Measurements from ENCODE around the gene NMU.
"Not testable (repeated sequence)": the region's sequence is repeated elsewhere in the genome, so short reads cannot be mapped to it uniquely, and the experiment has no call there.

NMU gene

DNA sequence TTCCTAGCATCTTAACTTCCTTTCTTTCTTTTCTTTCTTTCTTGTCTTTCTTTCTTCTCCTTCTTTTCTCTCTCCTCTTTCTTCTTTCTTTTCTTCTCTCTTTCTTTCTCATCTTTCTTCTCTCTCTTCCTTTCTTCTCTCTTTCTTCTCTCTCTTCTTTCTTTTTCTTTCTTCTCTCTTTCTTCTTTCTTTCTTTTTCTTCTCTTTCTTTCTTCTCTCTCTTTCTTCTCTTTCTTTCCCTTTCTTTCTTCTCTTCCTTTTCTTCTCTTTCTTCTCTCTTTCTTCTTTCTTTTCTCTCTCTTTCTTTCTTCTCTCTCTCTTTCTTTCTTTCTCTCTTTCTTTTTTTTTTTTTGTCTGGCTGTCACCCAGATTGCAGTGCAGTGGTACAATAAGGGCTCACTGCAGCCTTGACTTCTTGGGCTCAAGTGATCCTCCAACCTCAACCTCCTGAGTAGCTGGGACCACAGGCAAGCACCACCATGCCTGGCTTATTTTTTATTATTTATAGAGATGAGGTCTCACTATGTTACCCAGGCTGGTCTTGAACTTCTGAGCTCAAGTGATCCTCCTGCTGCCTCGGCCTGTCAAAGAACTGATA, 17.5 kb downstream of the NMU start:
- no peak for DNase-seq

DNA sequence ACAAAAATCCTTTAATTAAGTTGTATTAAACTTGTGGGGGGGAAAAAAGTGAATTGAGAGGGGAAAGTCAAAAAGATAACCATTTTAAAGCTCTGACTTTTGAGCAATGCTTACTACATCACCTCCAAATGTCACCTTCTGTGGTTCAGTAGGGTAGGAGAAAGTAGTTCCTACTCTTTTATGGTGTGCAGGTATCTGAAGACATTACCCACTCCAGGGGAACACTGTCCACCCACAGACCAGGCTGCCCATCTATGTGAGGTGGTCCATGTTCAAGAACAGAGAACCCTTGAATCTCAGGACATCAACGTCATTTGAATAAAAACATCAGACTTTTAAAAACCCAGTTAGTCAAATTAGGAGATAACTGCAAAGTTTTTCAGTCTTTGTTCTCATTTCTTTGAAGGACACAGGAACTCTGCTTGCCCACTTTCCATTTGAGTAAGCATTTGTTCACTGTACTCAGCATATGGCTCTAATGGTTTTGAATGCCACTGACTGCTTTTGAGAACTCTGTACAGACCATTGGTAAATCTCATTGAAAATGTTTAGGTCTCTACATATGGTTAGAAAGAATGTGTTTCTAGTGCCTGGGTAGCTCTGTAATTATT, 18.4 kb downstream of the NMU start:
- no peak for DNase-seq

DNA sequence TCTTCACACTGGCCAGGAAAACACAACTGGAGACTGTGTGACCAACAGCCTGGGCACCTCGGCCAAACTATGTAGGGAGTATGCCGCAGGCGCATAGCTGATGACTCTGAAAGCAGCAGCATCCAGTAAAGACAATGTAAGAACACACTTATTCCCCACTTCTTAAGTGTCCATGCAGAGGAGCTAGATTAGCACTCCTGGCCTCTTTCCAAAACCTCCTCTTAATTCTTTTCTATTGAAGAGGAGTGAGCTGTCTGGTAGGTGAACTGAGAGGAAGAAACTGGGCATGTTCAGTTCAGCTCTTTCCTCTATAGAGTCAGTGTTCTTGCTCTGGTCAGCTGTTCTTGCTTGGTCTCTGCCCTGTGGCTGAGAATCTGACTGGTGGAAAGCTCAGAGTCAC, 21.1 kb downstream of the NMU start:
- DNase-seq, result no peak

DNA sequence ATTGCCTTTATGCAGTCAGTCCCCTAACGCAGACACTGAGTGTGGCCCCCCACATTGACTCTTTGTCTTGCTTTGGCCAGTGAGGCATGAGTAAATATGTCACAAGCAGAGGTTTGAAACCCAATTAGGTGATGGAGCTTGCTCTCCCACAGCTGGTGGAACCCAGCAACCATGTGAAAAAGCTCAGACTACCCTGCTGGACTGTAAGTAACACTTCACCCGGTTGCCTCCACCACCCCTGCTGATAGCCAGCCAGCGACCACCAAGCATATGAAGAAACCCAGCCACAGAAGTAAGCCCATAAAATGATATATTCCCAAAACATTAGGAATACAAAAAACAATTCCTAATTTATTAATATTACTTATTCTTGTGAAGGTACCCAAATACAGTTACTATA, 22.5 kb downstream of the NMU start:
- no peak for DNase-seq

DNA sequence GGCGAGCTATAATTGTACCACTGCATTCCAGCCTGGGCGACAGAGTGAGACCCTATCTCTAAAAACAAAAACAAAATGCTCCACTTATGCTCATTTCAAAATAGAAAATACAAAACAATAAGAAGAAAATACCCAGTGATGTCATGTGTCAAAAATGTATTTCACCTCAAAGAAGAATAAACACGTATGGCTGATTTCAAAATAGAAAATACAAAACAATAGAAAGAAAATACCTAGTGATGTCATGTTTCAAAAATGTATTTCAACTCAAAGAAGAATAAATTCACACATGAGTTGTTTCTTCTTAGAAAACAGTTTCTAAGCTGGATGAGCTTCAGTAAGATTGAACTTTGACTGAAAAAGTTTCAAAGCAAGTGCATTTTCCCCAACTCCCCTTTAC, 23.8 kb downstream of the NMU start:
- no peak for DNase-seq

DNA sequence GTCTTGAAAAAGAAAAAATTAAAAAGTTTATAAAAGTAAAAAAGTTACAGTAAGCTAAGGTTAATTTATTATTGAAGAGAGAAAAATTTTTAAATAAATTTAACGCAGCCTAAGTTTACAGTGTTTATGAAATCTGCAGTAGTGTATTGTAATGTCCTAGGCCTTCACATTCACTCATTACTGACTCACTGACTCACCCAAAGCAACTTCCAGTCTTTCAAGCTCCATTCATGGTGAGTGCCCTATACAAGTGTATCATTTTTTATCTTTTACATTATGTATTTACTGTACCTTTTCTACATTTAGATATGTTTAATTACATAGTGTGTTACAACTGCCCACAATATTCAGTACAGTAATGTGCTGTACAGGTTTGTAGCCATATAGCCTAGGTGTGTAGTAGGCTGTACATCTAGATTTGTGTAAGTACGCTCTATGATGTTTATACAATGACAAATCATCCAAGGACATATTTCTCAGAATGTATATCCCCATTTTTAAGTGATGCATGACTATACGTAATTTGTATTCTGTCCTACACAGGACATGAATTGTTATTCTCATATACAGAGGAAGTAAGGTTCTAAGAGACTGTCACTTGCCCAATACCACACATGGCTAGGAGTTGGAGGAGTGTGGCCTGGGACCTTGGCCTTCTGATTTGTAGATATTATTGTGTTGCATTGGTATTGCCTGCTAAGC, 24.6 kb downstream of the NMU start:
- no peak for DNase-seq

DNA sequence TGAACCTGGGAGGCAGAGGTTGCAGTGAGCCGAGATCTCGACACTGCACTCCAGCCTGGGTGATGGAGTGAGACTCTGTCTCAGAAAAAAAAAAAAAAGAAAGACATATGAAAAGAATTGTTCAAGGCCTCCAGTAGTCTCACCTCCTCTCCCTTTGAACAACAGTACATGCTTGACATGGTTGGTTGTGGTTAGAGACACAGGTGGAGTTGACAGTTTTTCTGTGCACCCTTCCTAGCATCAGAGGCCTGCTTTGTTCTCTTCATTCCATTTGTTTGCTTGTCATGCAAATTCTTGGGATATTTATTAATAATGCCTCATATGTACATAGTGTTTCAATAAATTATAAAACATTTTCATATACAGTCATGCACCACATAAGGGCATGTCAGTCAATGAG, 25.7 kb downstream of the NMU start:
- no peak for DNase-seq

DNA sequence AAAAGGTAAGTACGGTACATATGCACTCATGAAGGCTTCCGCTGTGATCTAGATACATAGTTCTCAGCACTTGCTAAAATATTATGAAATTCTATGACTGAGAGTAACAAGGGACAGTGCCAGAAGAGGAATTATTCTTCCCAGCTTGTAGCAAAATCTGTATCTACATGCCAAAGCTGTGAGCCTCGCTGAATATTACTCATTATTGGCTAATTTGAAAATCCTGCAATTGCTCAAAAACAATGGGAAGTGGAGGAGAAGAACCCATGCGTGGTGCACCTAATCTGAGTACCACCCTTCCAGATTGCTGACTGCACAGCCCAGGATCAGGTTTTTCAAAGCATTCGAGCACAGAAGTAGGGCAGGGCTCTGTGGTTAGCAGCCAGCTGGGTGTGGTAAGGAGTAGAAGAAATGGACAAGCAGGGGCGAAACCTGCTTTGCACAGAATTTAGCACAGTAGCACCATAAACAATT, 26.7 kb downstream of the NMU start:
- DNase-seq, result no peak

DNA sequence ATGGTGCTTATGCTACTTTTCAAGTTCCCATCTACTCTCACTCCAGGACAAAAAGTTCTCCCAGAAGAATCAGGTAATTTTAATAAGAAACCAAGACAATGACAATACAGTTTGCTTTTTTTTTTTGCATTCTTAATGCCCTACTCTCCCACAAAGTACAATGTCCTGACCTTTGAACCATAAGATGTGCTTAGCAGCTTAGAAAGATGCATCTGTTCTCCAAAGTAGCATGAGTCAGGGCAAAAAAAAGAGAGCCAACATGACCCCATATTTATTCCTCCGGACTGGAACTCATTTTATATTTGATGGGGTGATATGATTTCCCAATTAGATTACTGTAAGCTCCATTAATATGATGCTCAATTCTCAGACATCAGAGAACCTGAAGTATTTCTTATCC, 27.5 kb downstream of the NMU start:
- no peak for DNase-seq

DNA sequence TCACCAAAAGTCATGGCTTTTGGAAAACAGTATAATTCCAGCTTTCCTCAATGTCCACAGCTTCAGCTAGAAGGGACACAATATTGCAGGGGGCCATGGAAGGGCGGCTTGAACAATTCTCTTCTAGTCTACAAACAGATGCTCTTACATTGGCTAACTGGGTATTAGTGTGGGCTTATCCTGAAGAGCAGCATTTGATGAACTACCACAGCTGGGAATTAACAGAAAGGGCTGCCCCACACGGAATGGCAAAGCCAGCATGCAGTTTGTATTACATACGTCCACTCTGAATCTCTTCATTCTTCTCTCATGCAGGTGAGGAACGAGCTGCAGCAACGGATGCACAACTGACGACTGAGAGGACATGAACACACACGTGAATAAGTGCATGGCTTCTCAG, 31.1 kb downstream of the NMU start:
- no peak for DNase-seq

DNA sequence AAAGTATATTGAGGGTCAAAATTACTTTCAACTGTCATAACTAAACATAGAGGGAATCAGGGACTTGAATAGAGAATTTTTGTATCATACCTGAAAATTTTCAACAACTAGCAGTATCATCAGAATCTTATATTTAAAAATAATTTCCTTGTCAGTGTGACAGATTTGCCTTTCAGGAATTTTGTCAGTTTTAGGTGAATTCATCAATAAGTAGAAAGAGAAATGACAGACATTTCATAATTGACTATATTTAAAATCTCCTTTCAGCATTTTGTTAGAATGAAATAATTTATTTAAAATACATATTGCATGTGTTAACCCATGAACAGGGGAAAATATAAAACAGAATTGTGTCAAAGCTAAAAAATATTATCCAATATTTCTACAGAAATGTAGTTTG, 35.5 kb downstream of the NMU start:
- DNase-seq, result no peak

DNA sequence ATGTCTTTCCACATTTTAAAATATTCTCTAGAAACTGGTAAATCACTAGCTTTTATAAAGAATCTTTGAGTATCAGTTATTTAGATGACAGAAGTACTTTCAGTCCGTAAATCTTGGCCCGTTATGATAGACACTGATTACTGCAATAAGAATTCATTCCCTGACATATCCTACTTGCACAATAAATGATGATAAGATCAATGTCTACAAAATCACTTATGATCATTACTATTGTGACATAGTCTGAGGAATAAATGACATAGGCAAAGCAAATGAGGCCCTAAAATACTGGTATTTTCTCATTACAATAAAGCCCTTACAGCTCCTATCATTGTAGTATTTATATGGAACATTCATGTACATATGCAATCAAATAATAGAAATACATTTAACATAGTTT, 37.5 kb downstream of the NMU start:
- no peak for DNase-seq

DNA sequence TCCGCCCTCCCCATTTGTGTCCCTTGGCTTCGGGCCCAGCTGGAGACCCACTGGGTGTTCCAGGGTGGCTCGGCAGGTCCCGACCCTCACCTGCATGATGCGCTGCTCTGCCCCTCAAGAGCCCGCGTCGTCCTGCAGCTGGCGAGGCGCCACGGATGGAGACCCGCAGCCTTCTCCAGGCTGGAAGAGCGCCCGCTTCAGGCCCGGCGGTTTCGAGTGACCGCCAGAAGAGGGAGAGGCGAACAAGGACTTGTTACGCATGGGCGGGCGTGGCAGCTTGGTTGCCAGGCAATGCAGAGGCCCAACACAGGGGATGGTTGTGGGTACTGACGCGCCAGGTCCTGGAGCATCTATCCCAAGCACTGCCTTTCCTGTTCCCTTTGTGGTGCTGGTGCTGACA, 44.1 kb downstream of the NMU start, which contains the start of gene PDCL2:
TSS of gene PDCL2 (minus strand) at position 232 of the 400 bp plus-strand sequence. CDS start at position 96, 136 bp downstream.
- peak in 1 of 2 experiments; percentile 16 for DNase-seq

DNA sequence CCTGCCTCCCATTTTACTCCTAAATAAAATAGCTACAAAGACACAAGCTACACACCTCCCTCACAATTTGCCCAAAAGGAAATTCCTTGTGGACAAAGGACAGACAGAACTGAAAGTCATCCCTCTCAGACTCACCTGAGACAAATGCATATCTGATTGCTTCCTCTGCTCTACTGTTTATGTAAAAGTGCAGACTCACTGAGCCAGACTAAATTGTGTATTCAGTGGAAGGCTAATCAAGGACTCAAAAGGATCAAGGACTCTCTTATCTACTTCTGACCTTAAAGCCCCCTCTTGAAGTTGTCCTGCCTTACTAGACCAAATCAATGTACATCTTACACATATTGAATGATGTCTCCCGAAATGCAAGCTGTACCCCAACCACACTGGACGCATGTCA, 47.9 kb downstream of the NMU start:
- DNase-seq, result no peak

DNA sequence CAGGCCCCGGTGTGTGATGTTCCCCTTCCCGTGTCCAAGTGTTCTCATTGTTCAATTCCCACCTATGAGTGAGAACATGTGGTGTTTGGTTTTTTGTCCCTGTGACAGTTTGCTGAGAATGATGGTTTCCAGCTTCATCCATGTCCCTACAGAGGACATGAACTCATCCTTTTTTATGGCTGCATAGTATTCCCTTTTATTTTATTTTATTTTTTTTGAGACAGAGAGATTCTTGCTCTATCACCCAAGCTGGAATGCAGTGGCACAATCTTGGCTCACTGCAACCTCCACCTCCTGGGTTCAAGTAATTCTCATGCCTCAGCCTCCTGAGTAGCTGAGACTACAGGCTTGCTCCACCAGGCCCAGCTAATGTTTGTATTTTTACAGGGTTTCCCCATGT, 53.3 kb downstream of the NMU start:
- DNase-seq, result not testable (repeated sequence)

DNA sequence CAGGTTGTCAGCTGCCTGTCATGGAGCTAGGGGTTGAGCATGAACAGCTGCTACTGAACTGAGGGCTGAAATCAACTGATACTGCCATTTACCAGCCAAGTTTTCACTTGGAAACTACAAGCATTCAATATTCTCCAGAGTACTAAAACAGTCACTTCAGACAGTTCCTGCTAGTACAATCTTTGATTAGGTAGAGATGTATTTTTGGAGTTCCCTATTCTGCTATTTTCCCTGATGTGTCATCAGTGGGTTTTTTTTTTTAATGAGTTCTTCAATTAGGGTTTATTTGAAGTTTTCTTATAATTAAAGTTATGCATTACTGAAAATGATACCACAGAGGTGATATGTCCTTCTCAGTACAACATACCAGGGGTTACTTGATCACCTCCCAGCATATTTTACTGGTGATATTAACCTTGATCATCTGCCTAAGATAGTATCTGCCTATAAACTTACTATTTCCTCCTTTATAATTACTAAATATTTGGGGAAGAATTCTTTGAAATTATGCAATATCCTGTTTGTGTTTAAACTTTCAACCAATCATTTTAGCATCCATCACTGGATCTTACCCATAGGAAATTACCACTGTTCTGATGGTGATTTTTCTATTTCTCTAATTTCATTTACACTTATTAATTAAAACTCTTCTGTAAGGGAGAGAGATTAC, 57.6 kb downstream of the NMU start:
- no peak for DNase-seq

DNA sequence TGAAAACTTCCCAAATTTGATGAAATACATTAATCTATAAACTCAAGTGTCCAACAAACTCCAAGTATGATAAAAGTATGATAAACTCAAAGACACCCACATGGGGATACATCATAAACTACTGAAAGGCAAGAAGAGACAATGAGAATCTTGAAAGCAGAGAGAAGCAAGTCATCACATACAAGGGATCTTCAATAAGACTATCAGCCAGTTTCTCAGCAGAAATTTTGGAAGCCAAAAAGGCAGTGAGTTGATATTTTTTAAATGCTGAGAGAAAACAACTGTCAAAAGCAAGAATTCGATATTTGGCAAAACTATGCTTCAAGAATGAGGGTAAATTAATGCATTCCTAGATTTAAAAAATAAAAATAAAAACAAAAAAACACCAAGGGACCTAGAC, 60.6 kb downstream of the NMU start:
- DNase-seq, result no peak

DNA sequence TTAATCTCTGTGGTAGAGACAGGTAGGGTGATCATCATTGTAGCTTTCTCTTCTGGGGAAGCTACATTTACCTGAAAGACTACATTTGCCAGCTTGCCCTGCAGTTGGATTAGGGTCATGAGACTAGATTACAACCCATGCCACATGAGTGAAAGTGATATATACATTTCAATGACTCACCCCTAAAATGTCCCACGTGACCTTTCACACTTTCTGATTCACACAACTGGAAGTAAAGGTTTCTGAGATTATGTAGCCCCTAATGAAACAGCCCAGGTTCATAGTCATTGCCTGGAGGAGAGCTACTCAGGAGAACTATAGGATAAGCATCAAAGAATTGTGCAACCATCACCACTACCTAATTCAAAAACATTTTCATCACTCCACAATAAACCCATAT, 61.8 kb downstream of the NMU start:
- no peak for DNase-seq

DNA sequence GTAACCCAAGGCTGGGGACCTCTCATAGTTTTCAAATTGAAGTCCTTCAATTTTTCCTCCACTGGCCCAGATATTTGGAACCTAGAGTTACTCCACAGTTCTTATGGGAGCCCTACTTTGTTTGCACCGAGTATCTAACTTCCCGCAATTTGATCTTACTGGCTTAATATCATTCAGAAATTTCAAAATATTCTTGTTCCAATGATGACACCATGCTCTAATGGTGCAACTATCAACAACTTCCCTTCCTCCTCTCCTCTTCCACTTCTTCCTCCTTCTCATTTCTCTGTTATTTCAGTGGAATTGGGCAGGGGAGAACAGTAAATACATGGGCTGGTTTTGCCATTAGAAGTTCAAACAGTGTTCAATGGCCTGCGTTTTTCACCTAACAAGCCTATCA, 64.3 kb downstream of the NMU start:
- DNase-seq, result no peak

DNA sequence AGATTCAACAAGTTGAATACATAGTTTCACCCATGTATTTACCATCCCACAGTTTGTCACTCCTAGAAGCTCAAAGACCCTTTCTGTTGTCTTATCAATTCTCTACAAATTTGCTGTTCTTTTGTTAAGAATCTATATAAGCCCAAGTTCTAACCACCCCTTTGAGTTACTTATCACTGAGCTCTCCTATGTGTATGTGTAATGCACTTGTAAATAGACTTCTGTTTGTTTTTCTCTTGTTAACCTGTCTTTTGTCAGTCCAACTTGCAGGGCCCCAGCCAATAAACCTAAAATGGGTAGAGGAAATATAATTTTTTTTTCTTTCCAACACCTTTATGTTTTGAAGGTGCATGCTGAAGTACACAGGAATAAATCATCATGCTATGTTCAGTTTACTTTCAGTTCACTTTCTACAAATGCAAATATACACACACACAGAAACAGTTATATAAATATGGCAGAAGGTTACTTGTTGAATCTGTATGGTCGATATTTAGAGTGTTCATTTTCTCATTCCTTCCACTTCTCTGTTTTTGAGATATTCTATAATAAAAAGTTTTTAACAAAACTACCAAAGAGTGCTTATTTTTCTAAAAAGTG, 67.1 kb downstream of the NMU start:
- DNase-seq, result no peak

DNA sequence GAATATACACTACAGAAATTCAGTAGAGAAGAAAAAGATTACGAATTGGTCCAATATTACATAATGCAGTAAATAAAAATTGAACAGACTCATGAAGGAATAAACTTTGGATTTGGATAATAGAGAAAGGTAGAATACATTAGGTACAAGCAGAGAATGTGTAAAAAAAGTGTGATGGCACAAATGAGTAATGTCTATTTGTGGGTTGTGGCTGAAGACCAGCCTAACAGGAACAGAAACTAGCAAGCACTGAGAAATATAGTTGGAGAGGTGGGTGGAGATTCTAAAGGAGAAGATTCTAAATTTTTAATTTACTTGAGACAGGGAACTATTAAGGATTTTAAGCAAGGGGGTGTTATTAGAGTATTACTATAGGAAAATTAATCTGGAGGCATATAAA, 74.2 kb downstream of the NMU start:
- DNase-seq, result no peak

DNA sequence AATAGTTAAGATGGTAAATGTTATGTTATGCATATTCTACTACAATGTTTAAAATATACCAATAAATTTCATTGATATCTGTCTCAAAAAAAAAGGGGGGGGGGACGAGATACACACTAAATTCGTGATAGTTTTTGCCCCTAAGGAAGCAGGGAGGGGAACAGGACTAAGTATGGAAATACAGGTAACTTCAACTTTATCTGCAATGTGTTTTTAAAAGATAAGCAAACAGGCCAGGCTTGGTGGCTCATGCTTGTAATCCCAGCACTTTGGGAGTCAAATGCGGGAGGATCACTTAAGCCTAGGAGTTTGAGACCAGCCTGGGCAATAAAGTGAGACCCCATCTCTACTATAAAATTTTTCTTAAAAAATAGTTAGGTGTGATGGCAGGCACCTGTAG, 76.0 kb downstream of the NMU start:
- no peak for DNase-seq

DNA sequence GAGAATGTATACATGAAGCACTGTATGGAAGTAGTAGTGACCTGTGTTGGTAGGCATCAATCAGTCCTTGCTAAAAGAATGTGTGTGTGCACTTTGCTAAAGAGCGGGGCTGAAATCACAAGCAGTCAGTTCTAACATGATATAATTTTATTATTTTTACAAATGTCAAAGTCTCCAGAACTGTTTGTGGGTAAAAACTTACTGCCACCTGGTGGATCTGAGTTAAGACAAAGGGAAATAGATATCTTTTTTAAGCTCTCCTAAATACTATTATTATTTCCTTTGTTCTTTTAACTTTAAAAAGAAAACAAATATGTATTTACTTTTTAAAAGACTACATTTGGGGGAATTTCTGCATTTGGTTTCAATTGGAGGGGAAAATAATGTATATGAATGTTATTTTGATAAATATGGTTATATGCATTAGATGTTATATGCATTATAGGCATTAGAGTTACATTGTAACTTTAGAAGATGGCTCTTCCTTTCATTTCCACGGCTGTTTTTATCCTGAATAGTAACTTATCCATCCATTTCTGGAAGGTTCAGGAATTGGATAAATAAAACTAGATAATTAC, 81.6 kb downstream of the NMU start:
- DNase-seq, result peak in 1 of 2 experiments; percentile 13
